ENCODE measurements around the gene SPAG9.
"Not testable (repeated sequence)": the region's sequence is repeated elsewhere in the genome, so short reads cannot be mapped to it uniquely, and the experiment has no call there.

Gene SPAG9

GRCh38 chr17:50941676-50942048 is 179.0 kb downstream of the SPAG9 start:
- not testable (repeated sequence) for DNase-seq

GRCh38 chr17:50939795-50940684 is 180.6 kb downstream of the SPAG9 start:
- no peak for DNase-seq

GRCh38 chr17:50939542-50939794 is 181.2 kb downstream of the SPAG9 start:
- DNase-seq = no peak

DNA sequence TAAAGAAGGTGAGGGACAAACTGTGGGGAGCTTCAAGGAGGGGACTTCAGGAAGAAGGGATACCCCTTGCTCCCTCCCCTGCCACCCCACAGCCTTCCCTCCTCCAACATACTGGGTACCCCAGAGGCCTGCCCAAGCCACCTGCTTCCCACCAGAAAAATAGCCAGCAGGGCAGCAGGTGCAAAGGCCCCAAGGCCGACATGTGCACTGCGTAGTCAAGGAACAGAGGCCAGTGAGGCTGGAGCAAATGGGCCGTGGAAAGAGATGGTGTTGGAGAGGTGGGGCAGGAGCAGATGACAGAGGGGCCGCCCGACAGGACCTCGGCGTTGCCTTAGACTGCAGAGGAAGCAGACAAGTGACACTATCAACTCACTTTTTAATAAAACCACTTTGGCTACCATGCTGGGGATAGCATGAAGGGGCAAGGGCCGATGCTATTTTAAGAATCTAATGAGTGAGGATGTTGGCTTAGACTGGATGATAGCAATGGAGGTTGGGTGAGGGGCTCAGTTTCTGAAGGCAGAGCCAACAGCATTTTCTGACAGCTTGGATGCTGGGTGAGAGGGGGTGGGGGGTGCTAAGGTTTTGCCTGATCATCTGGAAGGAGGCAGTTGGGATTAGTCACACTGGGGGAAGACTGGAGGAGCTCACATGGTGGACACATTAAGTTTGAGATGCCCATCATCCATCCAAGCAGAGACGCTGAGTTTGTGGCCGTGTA is 181.7 kb downstream of the SPAG9 start:
- DNase-seq = no peak

GRCh38 chr17:50935996-50936266 is 184.7 kb downstream of the SPAG9 start:
- DNase-seq = no peak

DNA sequence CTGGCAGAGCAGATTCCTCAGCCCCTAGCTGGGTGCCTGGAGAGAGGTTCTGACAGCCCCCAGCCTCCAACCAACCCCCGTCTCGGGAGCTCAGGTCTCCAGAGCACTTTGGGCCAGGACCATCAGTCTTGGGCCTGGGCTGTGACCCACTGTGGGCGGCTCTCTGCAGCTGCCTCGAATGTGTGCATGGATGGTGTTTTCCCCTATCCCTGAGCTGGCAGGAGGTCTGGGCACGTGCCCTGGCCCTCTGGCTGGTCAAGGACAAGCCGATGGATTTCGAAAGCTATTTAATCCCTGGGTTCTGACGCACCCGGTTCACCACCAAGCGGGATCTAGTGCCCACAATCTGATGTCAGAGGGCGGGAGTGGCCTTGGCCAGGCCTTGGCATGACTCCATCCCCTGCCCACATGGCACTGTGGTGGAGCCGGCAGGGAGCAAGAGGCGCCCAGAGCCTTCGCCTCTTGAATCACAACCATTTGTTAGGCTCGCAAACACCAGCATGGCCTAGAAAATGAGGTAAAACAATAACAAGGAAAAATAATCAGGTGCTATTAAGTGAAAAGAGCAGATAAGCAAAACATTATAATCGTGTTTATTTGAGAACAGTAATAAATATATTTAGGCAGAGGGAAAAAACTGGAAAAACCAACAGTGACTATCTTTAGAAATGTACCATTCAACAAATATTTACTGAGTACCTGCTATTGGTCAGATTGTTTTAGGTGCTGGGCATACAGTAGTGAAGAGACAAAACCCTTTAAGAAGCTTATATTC is 185.3 kb downstream of the SPAG9 start:
- DNase-seq = peak in 51 of 58 donors; percentile 26 to 92 (median 71)

- peak in 18 of 58 donors; percentile 16 to 59 (median 33) for DNase-seq
Observed at GRCh38 chr17:50934672-50935220, 185.9 kb downstream of the SPAG9 start.

- DNase-seq = no peak
Observed at GRCh38 chr17:50934161-50934560, 186.5 kb downstream of the SPAG9 start.

DNA sequence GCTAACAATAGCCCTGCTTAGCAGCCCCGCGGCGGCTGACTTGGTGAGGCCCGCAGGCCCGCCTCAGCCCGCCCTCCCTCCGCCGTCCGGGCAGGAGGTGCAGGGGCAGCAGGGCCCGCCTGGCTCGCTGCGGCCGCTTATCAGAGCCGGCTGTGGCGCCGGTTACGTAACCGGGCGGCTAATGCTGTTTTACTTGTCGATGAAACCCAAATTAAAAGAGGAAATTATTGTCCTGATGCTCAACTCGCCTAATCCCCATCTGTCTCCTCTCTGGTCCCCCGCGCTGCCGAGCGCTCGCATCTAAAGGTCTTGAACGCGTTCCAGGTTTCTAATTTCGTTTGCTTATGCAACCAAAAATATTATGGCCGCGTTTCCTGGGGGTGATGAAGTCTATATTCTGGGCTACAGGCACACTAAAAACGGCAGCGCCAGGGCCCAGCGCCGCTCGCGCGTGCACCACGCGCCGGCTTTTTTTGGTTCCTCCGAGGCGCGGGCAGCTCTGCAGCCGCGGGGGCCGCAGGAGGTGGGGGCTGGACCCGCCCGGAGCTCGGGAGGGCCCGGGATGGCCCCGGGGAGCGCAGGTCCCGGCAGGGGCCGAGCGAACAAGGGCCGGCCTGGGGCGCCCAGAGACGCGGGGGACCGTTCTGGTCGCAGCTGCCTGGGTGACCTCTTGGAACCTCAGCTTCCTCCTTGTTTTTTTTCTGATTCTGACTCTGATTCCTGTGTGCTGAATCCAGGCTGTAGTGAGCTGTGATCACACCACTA is 189.3 kb downstream of the SPAG9 start:
- DNase-seq = peak in 56 of 58 donors; percentile 51 to 93 (median 84)

DNA sequence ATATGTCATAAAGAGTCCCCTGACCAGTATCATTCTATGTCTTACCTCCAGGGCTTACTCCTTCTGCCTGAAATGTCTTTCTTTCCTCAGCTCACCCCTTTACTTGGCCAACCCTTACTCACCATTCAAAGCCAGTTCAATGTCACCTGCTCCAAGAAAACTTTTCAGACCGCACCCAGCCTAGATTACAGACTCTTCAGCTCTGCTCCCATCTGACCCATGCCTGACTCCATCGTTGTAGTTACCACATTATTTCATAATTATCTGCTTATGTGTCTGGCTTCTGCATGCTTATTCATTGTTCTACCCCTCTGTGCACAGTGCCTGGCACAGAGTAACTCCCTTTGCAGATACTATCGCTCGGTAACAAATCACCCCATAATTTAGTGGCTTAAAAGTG is 192.0 kb downstream of the SPAG9 start:
- no peak for DNase-seq

- DNase-seq = no peak
Observed at GRCh38 chr17:50927287-50927686, 193.4 kb downstream of the SPAG9 start.

DNA sequence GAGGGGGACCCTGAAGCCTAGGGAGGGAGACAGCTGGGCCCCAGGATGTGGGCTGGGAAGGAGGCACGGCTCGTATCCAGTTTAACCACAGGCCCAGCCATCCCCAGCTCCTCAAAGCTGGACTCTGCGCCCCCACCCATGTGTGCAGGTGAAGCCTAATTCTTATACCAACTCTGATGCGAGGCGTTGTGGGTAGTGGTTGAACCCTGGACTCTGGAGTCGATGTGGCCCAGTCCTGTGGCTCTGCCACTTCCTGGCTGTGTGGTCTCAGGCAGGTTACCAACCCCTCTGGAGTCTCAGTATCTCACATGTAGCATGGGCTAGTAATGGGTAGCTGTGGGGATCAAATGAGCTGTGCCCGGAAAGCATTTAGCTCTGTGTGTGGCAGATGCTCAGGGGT is 194.1 kb downstream of the SPAG9 start:
- DNase-seq = no peak

GRCh38 chr17:50925296-50925891 is 195.3 kb downstream of the SPAG9 start:
- no peak for DNase-seq

DNA sequence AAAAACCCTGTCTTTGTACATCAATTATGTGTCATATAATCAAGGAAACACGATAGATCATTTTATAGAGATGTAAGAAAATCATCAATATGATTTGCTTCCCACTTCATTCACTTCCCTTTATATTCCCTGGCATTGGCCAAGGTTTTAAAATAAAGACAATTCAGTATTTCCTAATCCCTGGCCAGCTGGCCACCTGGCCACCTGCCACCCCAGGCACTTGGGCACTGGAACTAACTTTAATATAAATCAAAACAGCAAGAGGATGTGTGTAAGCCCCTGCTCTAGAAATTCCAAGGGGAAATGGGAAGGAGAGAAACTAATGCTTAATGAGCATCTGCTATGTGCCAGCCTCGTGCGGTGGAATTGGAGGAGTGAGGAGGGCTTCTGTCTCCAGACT is 195.9 kb downstream of the SPAG9 start:
- DNase-seq = no peak

- no peak for DNase-seq
Observed at GRCh38 chr17:50924300-50924699, 196.4 kb downstream of the SPAG9 start.

DNA sequence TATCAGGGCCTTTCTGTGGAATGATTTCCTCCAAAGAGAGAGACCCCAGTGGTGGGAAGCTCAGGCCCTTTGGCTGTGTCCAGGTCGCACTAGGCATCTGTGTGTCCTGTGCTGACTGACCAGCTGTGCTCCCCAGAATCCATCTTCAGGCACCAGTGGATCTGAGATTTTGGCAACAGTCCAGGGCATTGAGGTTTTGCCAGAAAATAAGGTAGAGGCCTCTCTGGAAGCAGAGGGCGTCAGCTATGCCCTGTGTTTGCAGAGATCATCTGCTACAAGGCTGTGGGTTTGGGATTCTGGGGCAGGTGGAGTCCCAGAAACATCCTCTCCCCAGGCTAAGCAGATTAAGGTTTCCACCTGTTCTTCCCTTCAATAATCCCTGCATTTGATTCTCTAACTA is 197.1 kb downstream of the SPAG9 start:
- no peak for DNase-seq

- no peak for DNase-seq
Observed at GRCh38 chr17:50922721-50923405, 197.8 kb downstream of the SPAG9 start.

GRCh38 chr17:50922107-50922506 is 198.6 kb downstream of the SPAG9 start:
- no peak for DNase-seq

- peak in 13 of 58 donors; percentile 7 to 58 (median 23) for DNase-seq
Observed at GRCh38 chr17:50920891-50921586, 199.6 kb downstream of the SPAG9 start.

DNA sequence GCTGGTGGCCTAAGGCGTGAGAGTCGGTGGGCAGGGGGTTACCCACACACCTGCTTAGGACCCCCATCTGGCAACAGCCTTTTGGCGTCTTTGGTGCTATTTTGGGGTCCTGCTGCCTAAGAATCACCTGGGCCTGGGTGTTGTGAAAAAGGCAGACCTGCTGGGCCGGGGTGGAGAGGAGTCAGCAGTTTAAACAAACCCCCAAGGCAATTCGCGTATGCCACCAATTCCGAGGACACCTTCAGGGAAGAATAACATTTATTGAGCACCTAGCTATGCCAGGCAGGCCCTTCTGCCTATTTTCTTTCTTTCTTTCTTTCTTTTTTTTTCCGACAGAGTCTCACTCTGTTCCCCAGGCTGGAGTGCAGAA is 200.6 kb downstream of the SPAG9 start:
- DNase-seq = no peak

Measured in anterior cingulate cortex (tissue), 58 donors.